ENCODE data around the gene PTPRO. TPM values are rescaled to one million over a fixed set of nuclear protein-coding genes. Genes with fewer than 3 reads are reported as not detected.

Gene PTPRO
- total RNA-seq, 1 donor = under 0.01 TPM

GRCh38 chr12:15646581-15646980 is 324.3 kb downstream of the PTPRO start:
- DNase-seq (ENCODE audit: low read depth) = no peak
- no peak for TF ChIP-seq CTCF (IDR thresholded peaks at IDR 0.05; ENCODE audit: insufficient read depth, low read depth, low read length)
- H3K4me3 ChIP-seq (ENCODE audit: low read depth, low read length) = no peak overlapping the region

Other genes starting within 250 kb of the PTPRO start
- under 0.01 and 0.64 TPM in 2 replicates for gene RERG, start 101.1 kb upstream of the PTPRO start, total RNA-seq

All from fibroblast of villous mesenchyme (primary cell).